GM19035 (cell line): Measurements from ENCODE around the gene SCGB3A2.
"Not testable (repeated sequence)": the region's sequence is repeated elsewhere in the genome, so short reads cannot be mapped to it uniquely, and the experiment has no call there.

Source experiments
- ATAC-seq: cut with Tn5 transposase; IDR thresholded peaks from one replicate; pipeline ENCODE4 v1.9.1; 2021; ENCODE audit not compliant: unreplicated experiment

Gene SCGB3A2

DNA sequence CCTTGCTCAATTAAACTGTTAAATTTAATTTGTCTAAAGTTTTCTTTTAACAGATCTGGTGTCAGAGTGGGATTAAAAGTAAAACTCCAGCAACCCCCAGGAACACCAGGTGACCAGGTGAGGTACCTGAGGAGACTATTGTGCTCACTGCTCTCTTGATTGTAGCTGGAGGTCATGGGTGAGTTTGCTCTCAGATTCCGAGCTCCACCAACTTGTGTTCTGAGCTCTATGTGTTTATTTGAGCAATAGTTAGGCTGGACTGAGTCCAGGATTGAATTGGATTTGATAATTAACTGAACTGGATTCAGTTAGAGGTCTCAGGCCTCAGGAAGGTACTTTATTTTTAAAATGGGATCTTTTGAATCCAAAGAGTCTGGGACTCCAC lies 17.9 kb upstream of the SCGB3A2 start:
- ATAC-seq, result no peak

DNA sequence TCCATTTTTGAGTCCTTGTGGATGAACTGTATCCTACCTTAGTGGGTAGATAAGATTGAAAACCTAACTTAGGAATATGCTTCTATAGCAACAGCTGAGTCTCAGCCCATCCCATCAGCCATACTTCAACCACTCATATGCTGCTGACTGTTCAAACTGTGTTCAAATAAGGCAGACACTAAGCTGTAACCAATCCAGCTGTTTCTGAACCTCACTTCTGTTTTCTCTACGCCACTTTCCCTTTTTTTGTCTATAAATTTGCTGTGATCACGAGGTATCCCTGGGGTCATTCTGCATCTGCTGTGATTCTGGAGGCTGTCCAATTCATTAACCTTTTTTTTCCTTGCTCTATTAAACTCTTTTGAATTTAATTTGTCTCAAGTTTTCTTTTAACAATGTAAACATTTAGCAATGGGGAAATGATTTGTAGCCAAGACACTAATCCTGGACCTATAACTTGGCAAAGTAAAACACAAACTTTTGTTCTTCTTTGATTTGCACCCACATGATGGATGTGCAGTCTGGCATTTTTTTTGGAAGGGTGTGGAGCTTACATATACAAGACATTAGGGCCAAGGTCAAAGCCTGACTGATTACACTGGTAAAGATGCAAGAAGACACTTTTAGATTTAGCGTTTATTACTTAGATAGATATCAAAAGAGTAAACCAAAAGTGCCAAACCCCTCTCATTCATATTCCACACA lies 14.9 kb upstream of the SCGB3A2 start:
- no peak for ATAC-seq

DNA sequence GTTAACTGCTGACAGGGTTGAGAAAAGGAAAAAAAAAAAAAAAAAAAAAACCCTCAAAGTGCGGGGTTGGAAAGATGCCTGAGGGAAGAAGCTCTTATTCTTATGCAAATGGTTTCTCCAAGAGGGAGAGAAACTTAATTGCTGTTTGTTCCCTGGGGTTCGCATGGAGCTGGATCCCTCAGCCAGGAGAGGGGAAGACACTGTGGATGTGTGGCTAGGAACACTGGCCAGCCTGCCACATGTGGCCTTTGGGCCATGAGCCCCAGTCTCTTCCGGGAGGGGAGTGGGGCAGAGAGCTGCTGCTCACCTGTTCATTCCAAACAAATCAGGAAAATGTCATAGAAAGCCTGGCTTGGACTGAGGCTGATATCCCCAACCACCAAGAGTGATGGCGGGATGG lies 9.4 kb upstream of the SCGB3A2 start:
- no peak for ATAC-seq

GRCh38 chr5:147869892-147870291 lies 8.6 kb upstream of the SCGB3A2 start:
- not testable (repeated sequence) for ATAC-seq

DNA sequence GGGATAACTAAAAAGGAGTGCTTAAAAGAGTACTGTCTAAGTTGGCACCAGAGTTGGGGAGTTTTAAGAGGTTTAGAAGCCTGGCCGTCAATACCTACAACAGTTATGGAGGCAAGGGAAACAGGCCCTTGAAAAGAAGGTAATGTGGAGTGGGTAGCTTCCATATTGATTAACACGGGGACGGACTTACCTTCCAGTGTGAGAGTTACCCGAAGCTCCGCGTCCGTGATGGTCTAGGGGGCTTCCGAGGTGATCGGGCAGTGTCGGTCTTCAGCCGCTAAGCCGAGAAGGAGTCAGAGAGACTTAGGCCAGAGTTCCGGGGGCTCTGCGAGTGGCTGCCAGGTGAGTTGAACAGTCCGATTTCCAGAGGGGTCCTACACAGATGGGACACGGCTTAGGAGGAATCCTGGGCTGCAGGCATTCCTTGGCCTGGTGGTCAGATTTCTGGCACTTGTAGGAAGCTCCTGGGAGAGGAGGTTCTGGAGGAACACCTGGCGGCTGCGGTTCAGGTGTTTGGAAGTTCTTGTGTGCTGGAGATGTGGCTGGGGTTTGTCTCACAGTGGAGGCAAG lies 6.4 kb upstream of the SCGB3A2 start:
- not testable (repeated sequence) for ATAC-seq

GRCh38 chr5:147872744-147873435 lies 5.6 kb upstream of the SCGB3A2 start:
- ATAC-seq, result not testable (repeated sequence)

DNA sequence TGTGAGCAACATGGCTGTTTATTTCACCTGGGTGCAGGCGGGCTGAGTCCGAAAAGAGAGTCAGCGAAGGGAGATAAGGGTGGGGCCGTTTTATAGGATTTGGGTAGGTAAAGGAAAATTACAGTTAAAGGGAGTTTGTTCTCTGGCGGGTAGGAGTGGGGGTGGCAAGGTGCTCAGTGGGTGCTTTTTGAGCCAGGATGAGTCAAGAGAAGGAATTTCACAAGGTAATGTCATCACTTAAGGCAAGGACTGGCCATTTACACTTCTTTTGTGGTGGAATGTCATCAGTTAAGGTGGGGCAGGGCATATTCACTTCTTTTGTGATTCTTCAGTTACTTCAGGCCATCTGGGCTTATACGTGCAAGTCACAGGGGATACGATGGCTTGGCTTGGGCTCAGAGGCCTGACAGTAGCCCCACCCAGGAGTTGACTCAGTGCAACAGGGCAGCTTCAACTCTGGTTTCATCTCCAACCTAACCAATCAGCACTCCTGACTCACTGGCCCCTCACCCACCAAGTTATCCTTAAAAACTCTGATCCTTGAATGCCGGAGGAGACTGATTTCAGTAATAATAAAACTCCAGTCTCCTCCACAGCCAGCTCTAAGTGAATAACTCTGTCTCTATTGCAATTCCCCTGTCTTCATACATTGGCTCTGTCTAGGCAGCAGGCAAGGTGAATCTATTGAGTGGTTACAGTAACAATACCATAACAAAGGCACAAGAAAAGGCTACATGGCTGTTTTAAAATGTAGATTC lies 4.2 kb upstream of the SCGB3A2 start:
- ATAC-seq, result not testable (repeated sequence)

GRCh38 chr5:147874910-147875367 lies 3.6 kb upstream of the SCGB3A2 start:
- no peak for ATAC-seq

DNA sequence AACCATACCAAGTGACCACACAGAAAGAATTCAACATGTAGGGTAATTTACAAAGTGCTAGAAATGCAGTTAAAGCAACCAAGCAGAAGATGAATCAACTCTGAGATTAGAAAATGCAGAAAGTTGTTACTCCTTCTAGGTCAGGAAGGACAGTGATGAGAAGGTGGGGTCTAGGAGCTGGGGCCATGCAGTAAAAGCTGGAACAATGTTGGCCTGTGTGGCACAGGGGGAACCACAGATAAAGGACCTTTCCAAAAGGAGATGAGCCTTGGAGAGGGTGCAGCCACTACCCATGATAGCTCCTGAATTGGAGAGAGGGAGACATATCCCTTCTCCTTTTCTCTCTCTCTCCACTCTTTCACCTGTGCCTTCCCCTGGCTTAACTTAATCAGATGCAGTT lies 2.4 kb upstream of the SCGB3A2 start:
- ATAC-seq, result no peak

DNA sequence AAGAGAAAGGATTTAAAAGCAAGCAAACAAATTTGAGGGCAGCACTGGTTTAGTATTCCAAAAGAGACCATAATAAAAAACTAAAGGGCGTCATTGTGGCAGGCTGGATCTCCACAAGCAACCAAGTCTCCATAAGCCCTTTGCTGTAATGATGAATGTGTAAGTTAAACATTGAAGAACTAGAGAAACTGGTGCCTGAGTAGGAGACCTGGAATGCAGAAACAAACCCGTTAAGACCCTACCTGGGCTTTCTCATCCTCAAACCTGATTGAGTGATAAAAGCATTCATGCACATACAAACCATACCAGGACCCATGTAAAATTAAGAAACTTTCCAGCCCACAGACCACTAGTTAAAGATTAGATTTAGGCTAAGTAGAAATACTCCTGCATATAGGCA lies 1.9 kb upstream of the SCGB3A2 start:
- no peak for ATAC-seq

DNA sequence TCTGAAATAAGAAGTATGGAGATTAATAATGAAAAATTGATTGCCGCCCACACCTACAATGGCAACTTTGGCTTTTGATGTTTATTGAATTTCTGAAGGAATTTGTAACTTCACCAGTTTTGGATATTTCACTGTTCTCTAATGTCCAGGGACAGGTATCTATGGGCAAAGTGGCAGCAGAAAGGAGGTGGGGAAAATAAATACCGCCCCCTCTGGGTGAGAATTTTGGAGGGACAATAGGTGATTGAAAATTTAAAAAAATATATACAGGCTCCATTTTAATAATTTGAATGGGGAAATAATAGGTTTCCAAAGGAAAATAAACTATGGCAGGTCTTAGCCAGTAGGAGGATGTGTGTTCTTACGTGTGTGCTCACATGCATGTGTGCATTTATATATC lies 1.3 kb downstream of the SCGB3A2 start:
- ATAC-seq, result no peak

DNA sequence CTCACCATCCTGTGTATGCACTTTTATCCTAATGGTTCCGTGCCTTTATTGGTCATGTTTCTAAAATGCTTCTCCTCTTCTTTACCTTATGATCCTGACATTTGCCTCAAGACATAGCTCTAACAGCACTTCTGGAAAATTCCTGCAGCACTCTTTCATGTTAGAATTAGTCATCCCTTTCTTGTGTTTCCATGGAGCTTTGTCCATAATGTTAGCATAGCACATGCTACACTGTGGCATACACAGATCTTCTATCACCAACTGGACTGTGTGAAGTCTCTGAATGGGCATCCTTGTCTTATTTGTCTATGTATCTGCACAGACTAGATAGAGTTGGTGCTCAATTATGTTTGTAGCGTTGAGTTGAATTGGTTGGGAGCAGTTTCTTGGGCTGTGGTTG lies 2.0 kb downstream of the SCGB3A2 start:
- no peak for ATAC-seq

GRCh38 chr5:147882586-147883313 lies 4.2 kb downstream of the SCGB3A2 start:
- ATAC-seq, result no peak

GRCh38 chr5:147887026-147887627 lies 8.6 kb downstream of the SCGB3A2 start:
- no peak for ATAC-seq

GRCh38 chr5:147887930-147888329 lies 9.4 kb downstream of the SCGB3A2 start:
- ATAC-seq, result no peak

DNA sequence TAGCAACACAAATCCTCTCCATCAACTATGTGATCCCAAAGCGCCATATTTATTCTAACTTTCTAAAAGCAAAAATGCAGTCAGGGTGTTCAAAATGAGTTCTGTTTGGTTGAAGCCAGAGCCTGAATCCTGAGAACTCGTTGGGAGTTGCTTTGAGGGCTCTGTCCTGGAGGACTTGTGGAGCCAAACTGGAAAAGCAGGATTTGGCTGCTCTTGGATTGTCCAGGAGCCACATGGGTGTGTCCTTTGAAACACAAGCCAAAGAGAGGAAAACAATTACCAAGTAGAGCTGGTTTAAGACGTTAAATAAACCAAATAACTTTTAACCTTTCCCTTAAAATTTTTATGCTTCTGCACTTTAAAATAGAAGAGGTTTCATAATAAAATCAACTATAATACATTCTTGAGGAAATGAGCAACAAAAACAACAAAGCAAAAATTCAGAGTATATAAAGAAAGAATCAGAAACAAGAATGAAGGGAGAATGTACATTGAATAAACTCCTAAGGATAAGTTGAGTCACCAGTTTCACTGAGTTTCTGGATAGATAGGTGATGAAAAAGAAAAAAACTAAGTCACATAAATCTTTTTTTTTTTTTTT lies 14.3 kb downstream of the SCGB3A2 start:
- ATAC-seq, result no peak

GRCh38 chr5:147893820-147894219 lies 15.3 kb downstream of the SCGB3A2 start:
- ATAC-seq, result no peak

DNA sequence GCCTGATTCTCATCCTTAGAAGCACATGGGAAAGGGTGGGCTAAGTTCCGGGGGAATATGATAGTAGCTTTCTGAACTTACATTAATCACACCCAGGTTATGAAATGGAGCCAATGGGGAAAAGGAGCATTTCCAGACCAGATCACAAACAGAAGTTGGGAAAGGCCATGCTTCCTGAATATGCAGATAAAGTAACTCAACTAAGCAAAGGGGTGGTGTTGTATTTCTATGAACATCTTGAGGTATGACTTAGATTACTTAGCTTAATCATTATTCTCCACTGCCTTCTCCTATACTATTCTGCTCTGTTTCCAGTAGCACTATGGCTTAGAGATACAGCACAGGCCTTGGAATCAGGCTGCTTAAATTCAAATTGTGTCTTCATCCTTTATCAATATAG lies 17.4 kb downstream of the SCGB3A2 start:
- no peak for ATAC-seq

DNA sequence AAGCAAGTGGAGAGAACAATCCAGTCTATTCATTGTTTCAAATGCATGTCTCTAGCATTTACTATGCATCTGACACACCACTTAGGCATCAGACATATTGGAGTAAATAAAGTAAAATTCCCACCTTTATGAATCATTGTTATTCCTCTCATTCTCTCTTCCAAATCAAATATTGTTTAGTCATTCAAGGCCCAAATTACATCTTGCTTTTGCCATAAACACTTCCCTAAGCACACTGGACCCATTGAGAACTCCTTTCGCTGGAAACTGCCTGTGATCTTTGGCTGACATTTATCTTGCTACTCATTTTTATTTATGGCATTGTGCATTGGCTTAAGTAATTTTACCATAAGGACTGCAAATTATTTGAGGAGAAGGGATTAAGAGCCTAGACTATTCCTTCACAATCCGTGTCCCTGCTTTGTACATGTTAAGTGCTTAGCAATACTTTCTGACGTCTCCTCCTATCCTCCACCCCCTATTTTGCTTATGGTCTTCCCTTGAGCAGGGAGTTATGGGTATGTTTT lies 20.4 kb downstream of the SCGB3A2 start:
- no peak for ATAC-seq

DNA sequence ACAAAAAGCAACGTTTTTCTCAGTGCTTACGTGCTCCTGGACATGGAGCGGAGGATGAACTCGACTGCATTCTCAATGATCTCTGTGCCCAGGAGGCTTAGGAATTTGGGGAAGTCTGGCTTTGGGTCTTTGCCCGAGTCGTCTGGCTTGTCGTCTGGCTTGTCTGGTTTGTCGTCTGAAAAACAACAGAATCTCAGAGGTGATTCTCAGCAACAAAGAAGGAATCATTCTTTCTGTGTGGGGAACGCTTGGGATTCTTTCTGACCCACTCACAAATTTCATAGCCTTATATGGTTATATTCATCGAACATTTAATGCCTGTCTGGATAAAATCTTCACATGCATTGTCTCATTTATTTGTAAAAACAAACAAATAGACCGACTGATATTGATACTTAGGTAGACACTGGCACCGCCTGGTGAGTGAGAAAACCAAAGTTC lies 23.1 kb downstream of the SCGB3A2 start:
- ATAC-seq, result no peak
